A673 (cell line): Measurements from ENCODE around the gene TEKT2. TPM values are rescaled to one million over a fixed set of nuclear protein-coding genes. Genes with fewer than 3 reads are reported as not detected.

ENCODE experiments used
- BruUV-seq: library from RNA; stranded (reverse); fragments of 400-500 nt; replicated peaks from 2 replicates; lab custom pipeline; 2021; lab: Mats Ljungman, UMichigan
- CTCF ChIA-PET: fragments of 300-600 bp; sonication (Branson Sonifier 250); formaldehyde crosslinking; loops from one replicate; lab custom pipeline; 2022; ENCODE audit warnings: antibody characterized with exemption; lab: Charles Lee
- POLR2A ChIA-PET: fragments of 300-600 bp; sonication (Branson Sonifier 250); formaldehyde crosslinking; loops from one replicate; lab custom pipeline; 2022; ENCODE audit warnings: antibody characterized with exemption; ENCODE audit not compliant: low non-redundant PET; lab: Charles Lee
- DNase-seq: peaks from one replicate; pipeline ENCODE4 v3.0.0-alpha.2; 2015; ENCODE audit warnings: low spot score
- H3K27ac ChIP-seq: fragments of 200-600 bp; sonication (generic); 2 replicates; pipeline ENCODE4 v1.5.1; 2016; ENCODE audit warnings: mixed run types, low read depth, mild to moderate bottlenecking, mixed read lengths, antibody characterized with exemption, low read length; ENCODE audit not compliant: poor library complexity, severe bottlenecking
- H3K27me3 ChIP-seq: fragments of 200-600 bp; sonication (generic); replicated peaks from 2 replicates; pipeline ENCODE4 v1.6.1; 2017; ENCODE audit warnings: mixed run types, low read depth, mild to moderate bottlenecking, mixed read lengths, antibody characterized with exemption, low read length; ENCODE audit not compliant: insufficient read depth, poor library complexity
- H3K36me3 ChIP-seq: fragments of 200-600 bp; sonication (generic); 2 replicates; pipeline ENCODE4 v1.6.1; 2016; ENCODE audit warnings: mixed run types, mild to moderate bottlenecking, mixed read lengths, antibody characterized with exemption, low read length; ENCODE audit not compliant: insufficient read depth, poor library complexity, severe bottlenecking
- H3K4me1 ChIP-seq: fragments of 200-600 bp; sonication (generic); 2 replicates; pipeline ENCODE4 v1.6.1; 2017; ENCODE audit warnings: mixed run types, mild to moderate bottlenecking, mixed read lengths, antibody characterized with exemption, low read length; ENCODE audit not compliant: insufficient read depth, poor library complexity, severe bottlenecking
- H3K4me3 ChIP-seq: fragments of 200-600 bp; sonication (generic); 2 replicates; pipeline ENCODE4 v1.5.1; 2016; ENCODE audit warnings: low read depth, mixed run types, mild to moderate bottlenecking, mixed read lengths, low read length; ENCODE audit not compliant: poor library complexity, severe bottlenecking
- H3K9me3 ChIP-seq: fragments of 200-600 bp; sonication (generic); 2 replicates; pipeline ENCODE4 v1.6.1; 2016; ENCODE audit warnings: mixed run types, low read depth, mild to moderate bottlenecking, mixed read lengths, antibody characterized with exemption, low read length; ENCODE audit not compliant: poor library complexity, severe bottlenecking
- CTCF ChIP-seq: fragments of 300-800, 200-600 bp; sonication (generic); conservative IDR thresholded peaks from 2 replicates; pipeline ENCODE4 v1.5.1; 2017; ENCODE audit warnings: low read depth, mild to moderate bottlenecking, antibody characterized with exemption, low read length, moderate library complexity, mixed read lengths
- EZH2 ChIP-seq: fragments of 200-600 bp; sonication (generic); IDR thresholded peaks from 2 replicates; pipeline ENCODE4 v1.6.1; 2017; ENCODE audit warnings: borderline replicate concordance, low read depth, mild to moderate bottlenecking, mixed read lengths, antibody characterized with exemption, low read length; ENCODE audit not compliant: poor library complexity, severe bottlenecking
- intact Hi-C: fragments of 100-400 bp; cut with micrococcal nuclease; formaldehyde crosslinking; loops from one replicate; pipeline ENCODE4 v1.10.0; 2022; ENCODE audit not compliant: unreplicated experiment
- total RNA-seq: library from RNA; stranded (reverse); gene quantifications from 2 replicates; pipeline ENCODE4 v1.2.3, GENCODE V29; 2021

Gene TEKT2
- total RNA-seq, 1 experiment from 2014 or later, result 2.8 TPM

GRCh38 chr1:36080236-36080635 lies 3.7 kb upstream of the TEKT2 start:
- ChIA-PET CTCF (no interaction called here), POLR2A (no interaction called here)
- no peak for DNase-seq
- no peaks in the 10 kb centered on the region for H3K4me1 ChIP-seq
- H3K36me3 ChIP-seq, result no peaks in the 10 kb centered on the region
- BruUV-seq, result no TSS peak
- TF ChIP-seq CTCF, result no peak
- no peak for TF ChIP-seq EZH2
- no peaks in the 10 kb centered on the region for H3K9me3 ChIP-seq
- H3K27me3 ChIP-seq, result no peaks in the 10 kb centered on the region
- H3K4me3 ChIP-seq, result no peak overlapping the region
- H3K27ac ChIP-seq, result no peak overlapping the region
- intact Hi-C loops, result no loop called here

GRCh38 chr1:36080801-36081200 lies 3.1 kb upstream of the TEKT2 start:
- H3K27me3 ChIP-seq, result no peaks in the 10 kb centered on the region
- no peak for TF ChIP-seq EZH2
- no peak for TF ChIP-seq CTCF
- intact Hi-C loops, result no loop called here
- no peak overlapping the region for H3K27ac ChIP-seq
- H3K4me1 ChIP-seq, result no peaks in the 10 kb centered on the region
- no TSS peak for BruUV-seq
- ChIA-PET POLR2A (no interaction called here), CTCF (no interaction called here)
- DNase-seq, result no peak
- no peaks in the 10 kb centered on the region for H3K9me3 ChIP-seq
- no peaks in the 10 kb centered on the region for H3K36me3 ChIP-seq
- H3K4me3 ChIP-seq, result no peak overlapping the region

- Histone ChIP-seq H3K27ac (no peak overlapping the region), H3K36me3 (no peaks in the 10 kb centered on the region), H3K27me3 (no peaks in the 10 kb centered on the region), H3K4me3 (no peak overlapping the region), H3K4me1 (no peaks in the 10 kb centered on the region), H3K9me3 (no peaks in the 10 kb centered on the region)
- no peak for DNase-seq
- ChIA-PET POLR2A (no interaction called here), CTCF (no interaction called here)
- BruUV-seq, result no TSS peak
- intact Hi-C loops, result no loop called here
- TF ChIP-seq EZH2 (no peak), CTCF (no peak)
These were observed 1.9 kb upstream of the TEKT2 start for GRCh38 chr1:36081926-36082485.
